NOMO-1 (cell line): ENCODE data around the gene PTDSS2.
A peak's percentile ranks its signal among the peaks of the same experiment; 100 is the strongest.
"Not testable (repeated sequence)": the region's sequence is repeated elsewhere in the genome, so short reads cannot be mapped to it uniquely, and the experiment has no call there.

Experiments used
- DNase-seq, 2 experiments: peaks; one replicate each; lab custom pipeline; 2025; ENCODE audit not compliant: unreplicated experiment in 2 of 2; lab: John Stamatoyannopoulos, UW

Gene PTDSS2

GRCh38 chr11:449889-450808, at the start of gene PTDSS2:
PTDSS2 (plus strand) TSS chr11:450279; CDS start chr11:450456, 177 bp downstream.
- peak; percentile 91 to 95 for DNase-seq

GRCh38 chr11:401196-401595, 48.9 kb upstream of the PTDSS2 start:
- DNase-seq, result not testable (repeated sequence)

GRCh38 chr11:403021-403760, 46.9 kb upstream of the PTDSS2 start:
- DNase-seq, result no peak

- DNase-seq, result no peak
These were observed 46.2 kb upstream of the PTDSS2 start for GRCh38 chr11:403761-404431.

GRCh38 chr11:404551-405264, 45.4 kb upstream of the PTDSS2 start:
- no peak for DNase-seq

- no peak for DNase-seq
These were observed 44.6 kb upstream of the PTDSS2 start for GRCh38 chr11:405323-405953.

- no peak for DNase-seq
These were observed 43.9 kb upstream of the PTDSS2 start for GRCh38 chr11:405954-406795.

- DNase-seq, result peak; percentile 88 to 89
These were observed 43.1 kb upstream of the PTDSS2 start for GRCh38 chr11:406796-407650.

GRCh38 chr11:407651-408123, 42.4 kb upstream of the PTDSS2 start:
- no peak for DNase-seq

- no peak for DNase-seq
These were observed 41.7 kb upstream of the PTDSS2 start for GRCh38 chr11:408154-409007.

- DNase-seq, result no peak
These were observed 41.0 kb upstream of the PTDSS2 start for GRCh38 chr11:409008-409599.

GRCh38 chr11:409600-410483, 40.2 kb upstream of the PTDSS2 start:
- DNase-seq, result no peak

GRCh38 chr11:410711-411110, 39.4 kb upstream of the PTDSS2 start:
- not testable (repeated sequence) for DNase-seq

GRCh38 chr11:411520-411919, 38.6 kb upstream of the PTDSS2 start:
- DNase-seq, result not testable (repeated sequence)

- no peak for DNase-seq
These were observed 37.4 kb upstream of the PTDSS2 start for GRCh38 chr11:412641-413119.
